Endothelial cell of umbilical vein (primary cell): ENCODE data around the gene NMRK2. TPM values are rescaled to one million over a fixed set of nuclear protein-coding genes. Genes with fewer than 3 reads are reported as not detected.

Source experiments
- BruUV-seq: library from RNA; stranded (reverse); fragments of 400-500 nt; replicated peaks from 2 replicates; lab custom pipeline; 2021; lab: Mats Ljungman, UMichigan
- CTCF ChIA-PET: fragments of 300-600, 350-600 bp; sonication (Branson Sonifier 250); formaldehyde crosslinking; loops from one replicate; lab custom pipeline; 2021; ENCODE audit warnings: antibody characterized with exemption, inconsistent platforms; lab: Charles Lee
- POLR2A ChIA-PET: fragments of 300-600, 350-600 bp; sonication (Branson Sonifier 250); formaldehyde crosslinking; loops from one replicate; lab custom pipeline; 2021; ENCODE audit warnings: antibody characterized with exemption, inconsistent platforms; lab: Charles Lee
- DNase-seq: peaks from one replicate; pipeline ENCODE4 v3.0.0-alpha.2; 2011; ENCODE audit warnings: low read depth, low spot score
- FAIRE-seq: peaks from 2 replicates; lab custom pipeline; 2011; peaks lifted over from hg19 to GRCh38; lab: Jason Lieb, UNC
- H2AFZ ChIP-seq: 2 replicates; pipeline ENCODE4 v1.6.0; 2012; ENCODE audit warnings: low read depth, low read length, control low read depth, inconsistent platforms
- H3K27ac ChIP-seq: 2 replicates; pipeline ENCODE4 v1.5.1; 2011; ENCODE audit warnings: low read depth, mild to moderate bottlenecking, control low read depth, low read length, moderate library complexity; ENCODE audit not compliant: insufficient read depth
- H3K27me3 ChIP-seq, 2 experiments: 2 replicates each; pipeline versions ENCODE4 v1.6.0 to v1.6.1; 2011; ENCODE audit warnings: low read length in 2 of 2, mixed read lengths in 1 of 2; ENCODE audit not compliant: control insufficient read depth in 2 of 2, insufficient read depth in 2 of 2
- H3K36me3 ChIP-seq, 2 experiments: 2 replicates in 1 of 2; 3 replicates in 1 of 2; pipeline ENCODE4 v1.5.1; 2011; ENCODE audit warnings: low read length in 2 of 2, mild to moderate bottlenecking in 1 of 2, moderate library complexity in 1 of 2; ENCODE audit not compliant: control insufficient read depth in 2 of 2, insufficient read depth in 2 of 2; ENCODE audit errors: extremely low read depth in 1 of 2
- H3K4me1 ChIP-seq: 3 replicates; pipeline ENCODE4 v1.5.1; 2011; ENCODE audit warnings: mild to moderate bottlenecking, low read length; ENCODE audit not compliant: control insufficient read depth, insufficient read depth; ENCODE audit errors: extremely low read depth
- H3K4me2 ChIP-seq: 2 replicates; pipeline ENCODE4 v1.6.1; 2011; ENCODE audit warnings: low read length, control low read depth, mixed read lengths; ENCODE audit not compliant: insufficient read depth
- H3K4me3 ChIP-seq, 3 experiments: fragments of 200-600 bp in 1 of 3; sonication (generic), shearing (Covaris generic) in 1 of 3; replicated peaks in 1 of 3; 2 replicates each; pipeline ENCODE4 v1.5.1; 2011 to 2016; ENCODE audit warnings: control low read depth in 3 of 3, low read length in 3 of 3, mild to moderate bottlenecking in 2 of 3, inconsistent platforms in 1 of 3, low read depth in 1 of 3, moderate library complexity in 1 of 3; ENCODE audit not compliant: insufficient read depth in 1 of 3
- H3K79me2 ChIP-seq: 2 replicates; pipeline ENCODE4 v1.6.0; 2012; ENCODE audit warnings: low read length, inconsistent platforms; ENCODE audit not compliant: control insufficient read depth, insufficient read depth
- H3K9ac ChIP-seq: replicated peaks from 2 replicates; pipeline ENCODE3; 2011; ENCODE audit warnings: low read length, control low read depth; ENCODE audit not compliant: insufficient read depth; ENCODE audit errors: extremely low read depth
- H3K9me1 ChIP-seq: replicated peaks from 3 replicates; pipeline ENCODE4 v1.6.0; 2011; ENCODE audit warnings: mild to moderate bottlenecking, low read length; ENCODE audit not compliant: control insufficient read depth, insufficient read depth; ENCODE audit errors: extremely low read depth
- H3K9me3 ChIP-seq: replicated peaks from 2 replicates; pipeline ENCODE4 v1.5.1; 2012; ENCODE audit warnings: low read length, inconsistent platforms; ENCODE audit not compliant: control insufficient read depth, insufficient read depth
- H4K20me1 ChIP-seq: replicated peaks from 2 replicates; pipeline ENCODE3; 2011; ENCODE audit warnings: mild to moderate bottlenecking, low read length; ENCODE audit not compliant: control insufficient read depth, insufficient read depth; ENCODE audit errors: extremely low read depth
- CTCF ChIP-seq, 2 donors: IDR thresholded peaks; 1 replicate in 1 of 2; 2 replicates in 1 of 2; pipeline ENCODE4 v1.5.1; 2011; ENCODE audit warnings: low read length in 2 of 2, mild to moderate bottlenecking in 2 of 2, moderate library complexity in 2 of 2, control low read depth in 1 of 2, inconsistent platforms in 1 of 2, low read depth in 1 of 2; ENCODE audit not compliant: insufficient read depth in 1 of 2; ENCODE audit errors: extremely low read depth in 1 of 2
- EZH2 ChIP-seq: IDR thresholded peaks from 2 replicates; pipeline ENCODE4 v1.6.1; 2012; ENCODE audit warnings: borderline replicate concordance, low read depth, mild to moderate bottlenecking, moderate library complexity, low read length, inconsistent platforms; ENCODE audit not compliant: severe bottlenecking
- FOS ChIP-seq: IDR thresholded peaks from 2 replicates; pipeline ENCODE4 v1.6.1; 2011; ENCODE audit warnings: mild to moderate bottlenecking, low read length, moderate library complexity, borderline replicate concordance; ENCODE audit not compliant: insufficient read depth
- GATA2 ChIP-seq: IDR thresholded peaks from 2 replicates; pipeline ENCODE4 v1.7.0; 2011; ENCODE audit warnings: low read depth, mild to moderate bottlenecking, moderate library complexity, mixed read lengths, low read length; ENCODE audit not compliant: insufficient read length, insufficient read depth
- JUN ChIP-seq: IDR thresholded peaks from 2 replicates; pipeline ENCODE4 v1.6.1; 2011; ENCODE audit warnings: borderline replicate concordance, low read depth; ENCODE audit not compliant: insufficient read length, insufficient read depth
- MAX ChIP-seq: IDR thresholded peaks from 2 replicates; pipeline ENCODE4 v1.6.1; 2011; ENCODE audit not compliant: insufficient read depth, insufficient read length
- MYC ChIP-seq: IDR thresholded peaks from one replicate; pipeline ENCODE4 v1.6.1; 2011; ENCODE audit warnings: mild to moderate bottlenecking, low read depth, low read length
- POLR2A ChIP-seq: IDR thresholded peaks from 2 replicates; pipeline ENCODE4 v1.6.1; 2012; ENCODE audit warnings: low read depth, mild to moderate bottlenecking, control low read depth, low read length
- POLR2AphosphoS5 ChIP-seq: IDR thresholded peaks from 2 replicates; pipeline ENCODE4 v1.6.1; 2012; ENCODE audit warnings: low read depth, mild to moderate bottlenecking, control low read depth, low read length, moderate library complexity; ENCODE audit not compliant: insufficient read depth
- dilution Hi-C: fragments of 300-500 bp; cut with MboI; formaldehyde crosslinking; loops from one replicate; pipeline ENCODE4 v1.15.0; 2019; ENCODE audit warnings: low sequenced_read_pairs; ENCODE audit not compliant: extremely low pct_ligation_motif_present
- intact Hi-C: fragments of 100-400 bp; cut with micrococcal nuclease; formaldehyde crosslinking; loops from one replicate; pipeline ENCODE4 v1.10.0; 2022
- polyA plus RNA-seq, 4 experiments: library from polyadenylated mRNA; depleted of rRNA in 3 of 4; stranded (reverse) in 3 of 4; unstranded in 1 of 4; fragments of >200 nt; gene quantifications; 2 replicates each; pipeline versions ENCODE4 v1.2.1 to v1.2.3, GENCODE V29; 2011 to 2012; ENCODE audit warnings: missing spikeins in 1 of 4
- total RNA-seq: library from RNA; stranded (reverse); gene quantifications from 2 replicates; pipeline ENCODE4 v1.2.3, GENCODE V29; 2021

NMRK2 gene
- total and polyA plus RNA-seq, 2 donors (not counting 3 experiments of a cell fraction or from before 2014, with no cell fraction given): not detected

DNA sequence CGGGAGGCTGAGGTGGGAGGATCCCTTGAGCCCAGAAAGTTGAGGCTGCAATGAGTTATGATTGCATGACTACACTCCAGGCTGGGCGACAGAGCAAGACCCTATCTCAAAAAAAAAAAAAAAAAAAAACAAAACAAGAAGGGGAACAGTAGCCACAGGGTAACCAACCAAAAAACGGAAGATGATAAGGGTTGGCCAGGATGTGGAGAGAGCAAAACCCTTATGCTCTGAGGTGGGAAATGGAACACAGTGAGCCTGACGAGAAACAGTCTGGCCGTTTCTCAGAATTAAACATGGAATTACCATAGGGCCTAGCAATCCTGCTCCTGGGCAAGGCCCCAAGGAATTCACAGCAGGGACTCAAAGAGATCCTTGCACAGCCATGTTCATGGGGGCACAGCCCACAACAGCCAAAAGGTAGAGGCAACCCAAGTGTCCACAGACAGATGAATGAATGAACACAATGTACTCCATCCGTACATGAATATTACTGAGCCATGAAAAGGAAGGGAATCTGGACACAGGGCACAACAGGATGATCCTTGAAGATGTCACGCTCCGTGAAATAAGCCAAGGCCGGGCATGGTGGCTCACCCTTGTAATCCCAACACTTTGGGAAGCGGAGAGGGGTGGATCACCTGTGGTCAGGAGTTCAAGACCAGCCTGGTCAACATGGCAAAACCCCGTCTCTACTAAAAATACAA is 11.3 kb downstream of the NMRK2 start:
- CTCF ChIA-PET: no interaction called here
- no TSS peak for BruUV-seq
- H3K4me2 ChIP-seq: no peak overlapping the region
- no peaks in the 10 kb centered on the region for H3K9me3 ChIP-seq
- no peak overlapping the region for H2AFZ ChIP-seq
- H3K36me3 ChIP-seq: no peaks in the 10 kb centered on the region
- DNase-seq (no peak), FAIRE-seq (no peak)
- H3K9me1 ChIP-seq: no peaks in the 10 kb centered on the region
- H3K4me1 ChIP-seq: no peaks in the 10 kb centered on the region
- H3K4me3 ChIP-seq: no peak overlapping the region
- dilution Hi-C loops (no loop called here), intact Hi-C loops (no loop called here)
- no peaks in the 10 kb centered on the region for H3K79me2 ChIP-seq
- H4K20me1 ChIP-seq: no peaks in the 10 kb centered on the region
- no peaks in the 10 kb centered on the region for H3K27me3 ChIP-seq
- H3K27ac ChIP-seq: no peak overlapping the region
- POLR2A ChIA-PET: no interaction called here
- H3K9ac ChIP-seq: no peak overlapping the region
- TF ChIP-seq GATA2 (no peak), JUN (no peak), POLR2AphosphoS5 (no peak), FOS (no peak), CTCF (IDR thresholded peaks at IDR 0.05; ENCODE audit: extremely low read depth in 1 of 2, insufficient read depth in 1 of 2, low read depth in 1 of 2, low read length in 2 of 2) (no peak), MYC (no peak), MAX (no peak), POLR2A (no peak), EZH2 (no peak)
